DMS 273 (cell line): ENCODE measurements around the gene B4GALT3.

Experiments
- DNase-seq: peaks from one replicate; lab custom pipeline; 2025; ENCODE audit not compliant: unreplicated experiment; lab: John Stamatoyannopoulos, UW

The B4GALT3 gene

GRCh38 chr1:161131523-161132409 is 45.5 kb downstream of the B4GALT3 start:
- DNase-seq, result peak; percentile 44

GRCh38 chr1:161130266-161130665 is 47.0 kb downstream of the B4GALT3 start:
- DNase-seq, result no peak

GRCh38 chr1:161128591-161129420 is 48.5 kb downstream of the B4GALT3 start:
- DNase-seq, result no peak

GRCh38 chr1:161127649-161128048 is 49.7 kb downstream of the B4GALT3 start:
- DNase-seq, result no peak

- no peak for DNase-seq
Observed at GRCh38 chr1:161122967-161123366, 54.3 kb downstream of the B4GALT3 start.

GRCh38 chr1:161121834-161122233 is 55.5 kb downstream of the B4GALT3 start:
- no peak for DNase-seq
